ENCODE data around the gene AQP2.

AQP2 gene

GRCh38 chr12:49950273-49951251 is at the start of gene AQP2:
AQP2 (plus strand) TSS chr12:49950737; CDS start chr12:49950831, 94 bp downstream.
- DNase-seq (ENCODE audit: low read depth in 2 of 2, low spot score in 1 of 2): no peak

- DNase-seq (ENCODE audit: low read depth in 2 of 2, low spot score in 1 of 2): no peak
These were observed 49.5 kb upstream of the AQP2 start for GRCh38 chr12:49901026-49901425.

- no peak for DNase-seq (ENCODE audit: low read depth in 2 of 2, low spot score in 1 of 2)
These were observed 48.6 kb upstream of the AQP2 start for GRCh38 chr12:49901986-49902385.

GRCh38 chr12:49902399-49903350 is 47.9 kb upstream of the AQP2 start:
- no peak for DNase-seq (ENCODE audit: low read depth in 2 of 2, low spot score in 1 of 2)

GRCh38 chr12:49903351-49903699 is 47.2 kb upstream of the AQP2 start:
- DNase-seq (ENCODE audit: low read depth in 2 of 2, low spot score in 1 of 2): no peak

- DNase-seq (ENCODE audit: low read depth in 2 of 2, low spot score in 1 of 2): peak in 1 of 2 donors; percentile 7
These were observed 46.7 kb upstream of the AQP2 start, which contains the start of gene FAIM2 for GRCh38 chr12:49903700-49904423. FAIM2 (minus strand) TSS chr12:49903900; CDS start chr12:49903792, 108 bp downstream.

- no peak for DNase-seq (ENCODE audit: low read depth in 2 of 2, low spot score in 1 of 2)
These were observed 45.9 kb upstream of the AQP2 start for GRCh38 chr12:49904601-49905000.

GRCh38 chr12:49905718-49906314 is 44.7 kb upstream of the AQP2 start:
- DNase-seq (ENCODE audit: low read depth in 2 of 2, low spot score in 1 of 2): no peak

GRCh38 chr12:49907352-49907751 is 43.2 kb upstream of the AQP2 start:
- no peak for DNase-seq (ENCODE audit: low read depth in 2 of 2, low spot score in 1 of 2)

GRCh38 chr12:49909356-49909755 is 41.2 kb upstream of the AQP2 start:
- no peak for DNase-seq (ENCODE audit: low read depth in 2 of 2, low spot score in 1 of 2)

GRCh38 chr12:49909826-49910225 is 40.7 kb upstream of the AQP2 start:
- DNase-seq (ENCODE audit: low read depth in 2 of 2, low spot score in 1 of 2): no peak

- no peak for DNase-seq (ENCODE audit: low read depth in 2 of 2, low spot score in 1 of 2)
These were observed 40.0 kb upstream of the AQP2 start for GRCh38 chr12:49910331-49911212.

GRCh38 chr12:49911213-49911605 is 39.3 kb upstream of the AQP2 start:
- no peak for DNase-seq (ENCODE audit: low read depth in 2 of 2, low spot score in 1 of 2)

- no peak for DNase-seq (ENCODE audit: low read depth in 2 of 2, low spot score in 1 of 2)
These were observed 37.9 kb upstream of the AQP2 start for GRCh38 chr12:49912345-49913255.

- DNase-seq (ENCODE audit: low read depth in 2 of 2, low spot score in 1 of 2): no peak
These were observed 34.2 kb upstream of the AQP2 start for GRCh38 chr12:49916129-49916919.

- DNase-seq (ENCODE audit: low read depth in 2 of 2, low spot score in 1 of 2): no peak
These were observed 33.3 kb upstream of the AQP2 start for GRCh38 chr12:49917166-49917787.

- no peak for DNase-seq (ENCODE audit: low read depth in 2 of 2, low spot score in 1 of 2)
These were observed 32.8 kb upstream of the AQP2 start for GRCh38 chr12:49917788-49918173.
